Smooth muscle cell (in vitro differentiated cells): ENCODE data around the gene CSRNP3. TPM values are rescaled to one million over a fixed set of nuclear protein-coding genes. Genes with fewer than 3 reads are reported as not detected.

Experiments used
- DNase-seq: peaks from one replicate; lab custom pipeline; 2025; ENCODE audit not compliant: unreplicated experiment; lab: John Stamatoyannopoulos, UW
- H2AFZ ChIP-seq: fragments of 200-600 bp; sonication (generic); 2 replicates; pipeline ENCODE4 v1.6.0; 2016; ENCODE audit warnings: antibody characterized with exemption, low read depth, mild to moderate bottlenecking
- H3F3A ChIP-seq: fragments of 200-600 bp; sonication (generic); 2 replicates; pipeline ENCODE4 v1.6.0; 2017; ENCODE audit warnings: antibody characterized with exemption, low read depth
- H3K27ac ChIP-seq: fragments of 200-600 bp; sonication (generic); 2 replicates; pipeline ENCODE4 v1.5.1; 2016; ENCODE audit warnings: low read depth, mild to moderate bottlenecking
- H3K27me3 ChIP-seq: fragments of 200-600 bp; sonication (generic); 2 replicates; pipeline ENCODE4 v1.6.1; 2016; ENCODE audit warnings: low read depth, mild to moderate bottlenecking
- H3K36me3 ChIP-seq: fragments of 200-600 bp; sonication (generic); 2 replicates; pipeline ENCODE4 v1.5.1; 2016; ENCODE audit warnings: low read depth
- H3K4me1 ChIP-seq: fragments of 200-600 bp; sonication (generic); 2 replicates; pipeline ENCODE4 v1.5.1; 2016; ENCODE audit warnings: low read depth
- H3K4me2 ChIP-seq: fragments of 200-600 bp; sonication (generic); 2 replicates; pipeline ENCODE4 v1.6.0; 2016; ENCODE audit warnings: mild to moderate bottlenecking
- H3K4me3 ChIP-seq: fragments of 200-600 bp; sonication (generic); 2 replicates; pipeline ENCODE4 v1.5.1; 2016; ENCODE audit warnings: mild to moderate bottlenecking
- H3K79me2 ChIP-seq: fragments of 200-600 bp; sonication (generic); 2 replicates; pipeline ENCODE4 v1.6.0; 2016; ENCODE audit warnings: low read depth, mild to moderate bottlenecking
- H3K9ac ChIP-seq: fragments of 200-600 bp; sonication (generic); 2 replicates; pipeline ENCODE4 v1.6.0; 2016; ENCODE audit warnings: low read depth
- H3K9me3 ChIP-seq: fragments of 200-600 bp; sonication (generic); replicated peaks from 2 replicates; pipeline ENCODE4 v1.5.1; 2016; ENCODE audit warnings: low read depth
- H4K20me1 ChIP-seq: fragments of 200-600 bp; sonication (generic); 2 replicates; pipeline ENCODE4 v1.6.0; 2016; ENCODE audit warnings: low read depth
- CTCF ChIP-seq: fragments of 200-600 bp; sonication (generic); IDR thresholded peaks from 2 replicates; pipeline ENCODE4 v1.5.1; 2017; ENCODE audit warnings: borderline replicate concordance, mild to moderate bottlenecking, antibody characterized with exemption; ENCODE audit not compliant: insufficient read depth, poor library complexity, severe bottlenecking
- WGBS: methylation state at CpG from one replicate; pipeline ENCODE4 v1.1.7; 2016; ENCODE audit warnings: low lambda C conversion rate; 5-methylcytosine and 5-hydroxymethylcytosine counted together
- polyA plus RNA-seq: library from polyadenylated mRNA; unstranded; fragments of >200 nt; fragmentation: Nextera tagmentation; extraction: Ambion mirVana; gene quantifications from 2 replicates; pipeline ENCODE4 v1.2.1, GENCODE V29; 2016
- total RNA-seq: library from RNA; depleted of rRNA; stranded (reverse); fragments of >200 nt; gene quantifications from 2 replicates; pipeline ENCODE4 v1.2.3, GENCODE V29; 2014

CSRNP3 gene
- total and polyA plus RNA-seq, 2 experiments from 2014 or later = 2.8 to 7.1 TPM

DNA sequence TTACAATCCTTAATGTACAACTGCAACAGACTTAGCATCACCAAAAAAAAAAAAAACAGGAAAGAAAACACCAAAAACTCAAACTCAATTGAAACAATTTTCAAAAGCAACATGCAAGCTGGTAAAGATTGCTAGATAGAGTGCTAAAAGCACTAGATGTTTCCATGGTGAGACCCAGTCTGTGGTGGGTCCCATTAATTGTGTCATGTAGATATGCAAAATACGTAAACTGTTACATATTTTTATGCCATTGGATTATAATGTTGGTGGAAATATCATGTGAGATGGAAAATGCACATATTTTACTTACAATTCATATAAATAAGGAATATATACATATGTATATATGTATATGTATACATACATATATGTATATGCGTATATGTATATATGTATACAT lies 30.5 kb downstream of the CSRNP3 start:
- Histone ChIP-seq H3K9ac (no peak overlapping the region), H3K79me2 (no peaks in the 10 kb centered on the region), H3K27me3 (no peaks in the 10 kb centered on the region), H3K4me3 (no peak overlapping the region), H3K4me2 (no peak overlapping the region), H3F3A (no peaks in the 10 kb centered on the region), H4K20me1 (no peaks in the 10 kb centered on the region), H2AFZ (no peak overlapping the region), H3K36me3 (no peaks in the 10 kb centered on the region), H3K27ac (no peak overlapping the region), H3K4me1 (no peaks in the 10 kb centered on the region), H3K9me3 (no peaks in the 10 kb centered on the region)
- DNase-seq = no peak
- no peak for TF ChIP-seq CTCF
- 98% methylated on average over 2 of the region's 2 CpGs for WGBS

DNA sequence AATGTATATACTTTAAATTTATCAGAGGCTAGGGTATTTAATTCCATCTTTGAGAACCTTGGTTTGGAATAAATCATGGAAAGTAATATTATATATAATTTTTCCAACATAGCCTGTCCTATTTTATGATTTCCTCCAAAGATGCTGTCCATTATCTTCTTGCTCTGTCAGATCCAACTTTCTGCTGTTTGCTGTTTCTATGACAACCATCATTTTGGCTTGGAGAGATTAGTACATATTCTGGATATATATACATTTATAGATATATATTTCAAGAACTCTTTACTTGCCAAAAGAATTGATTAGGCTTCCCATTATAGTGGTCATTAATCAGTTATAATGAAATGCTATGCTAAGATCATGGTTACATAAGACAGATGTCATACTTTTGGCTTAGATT lies 31.3 kb downstream of the CSRNP3 start:
- H3K27ac ChIP-seq = no peak overlapping the region
- no peak overlapping the region for H3K4me2 ChIP-seq
- H3K79me2 ChIP-seq = peaks cover 3% of the 10 kb centered on the region
- DNase-seq = no peak
- H3F3A ChIP-seq = no peaks in the 10 kb centered on the region
- no peaks in the 10 kb centered on the region for H4K20me1 ChIP-seq
- no peaks in the 10 kb centered on the region for H3K4me1 ChIP-seq
- no peak overlapping the region for H3K4me3 ChIP-seq
- H3K36me3 ChIP-seq = no peaks in the 10 kb centered on the region
- TF ChIP-seq CTCF = no peak
- no peaks in the 10 kb centered on the region for H3K27me3 ChIP-seq
- no peaks in the 10 kb centered on the region for H3K9me3 ChIP-seq
- no peak overlapping the region for H2AFZ ChIP-seq
- H3K9ac ChIP-seq = no peak overlapping the region

- H3K9me3 ChIP-seq = no peaks in the 10 kb centered on the region
- no peaks in the 10 kb centered on the region for H3K36me3 ChIP-seq
- no peaks in the 10 kb centered on the region for H3K27me3 ChIP-seq
- H2AFZ ChIP-seq = no peak overlapping the region
- DNase-seq = no peak
- H3K4me2 ChIP-seq = no peak overlapping the region
- H3K9ac ChIP-seq = no peak overlapping the region
- peaks cover 3% of the 10 kb centered on the region for H3K79me2 ChIP-seq
- no peaks in the 10 kb centered on the region for H3K4me1 ChIP-seq
- H3F3A ChIP-seq = no peaks in the 10 kb centered on the region
- no peak overlapping the region for H3K27ac ChIP-seq
- WGBS = 89% methylated on average over 3 of the region's 3 CpGs
- TF ChIP-seq CTCF = no peak
- no peak overlapping the region for H3K4me3 ChIP-seq
- no peaks in the 10 kb centered on the region for H4K20me1 ChIP-seq
These were observed 36.0 kb downstream of the CSRNP3 start for GRCh38 chr2:165505514-165505913.

- H3K36me3 ChIP-seq = no peaks in the 10 kb centered on the region
- H3F3A ChIP-seq = no peaks in the 10 kb centered on the region
- H3K4me1 ChIP-seq = no peaks in the 10 kb centered on the region
- H3K79me2 ChIP-seq = peaks cover 3% of the 10 kb centered on the region
- no peak overlapping the region for H3K27ac ChIP-seq
- H3K9me3 ChIP-seq = no peaks in the 10 kb centered on the region
- no peak overlapping the region for H3K4me3 ChIP-seq
- H2AFZ ChIP-seq = no peak overlapping the region
- H3K9ac ChIP-seq = no peak overlapping the region
- H3K4me2 ChIP-seq = no peak overlapping the region
- DNase-seq = no peak
- no peak for TF ChIP-seq CTCF
- no peaks in the 10 kb centered on the region for H4K20me1 ChIP-seq
- H3K27me3 ChIP-seq = no peaks in the 10 kb centered on the region
These were observed 39.4 kb downstream of the CSRNP3 start for GRCh38 chr2:165508927-165509326.
